LNCAP (cell line): ENCODE results near the gene GLI3.

Experiments used
- CTCF ChIP-seq: fragments of 450-650 bp; IDR thresholded peaks from 2 replicates; pipeline ENCODE4 v1.5.1; 2017; ENCODE audit warnings: mild to moderate bottlenecking

The GLI3 gene

GRCh38 chr7:41999736-42000283 is 237.2 kb downstream of the GLI3 start:
- TF ChIP-seq CTCF, result no peak

DNA sequence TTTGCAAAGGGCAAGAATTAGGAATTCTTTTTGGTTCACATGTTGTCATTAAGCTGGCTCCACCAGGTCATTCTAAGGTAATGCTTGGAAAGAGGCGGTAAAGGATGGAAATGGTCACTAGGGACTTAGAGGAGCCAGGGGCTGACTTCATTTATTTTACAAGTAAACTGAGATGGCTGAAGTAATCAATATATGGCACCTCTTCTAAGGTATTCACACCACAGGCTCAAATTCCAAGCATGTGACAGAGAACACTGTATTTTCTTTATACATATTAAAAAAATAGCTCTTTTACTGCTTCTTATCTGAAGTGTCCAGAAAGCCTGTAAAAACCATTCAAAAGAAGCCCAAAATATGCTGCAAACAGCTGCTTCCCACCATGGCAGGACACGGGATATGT is 239.0 kb downstream of the GLI3 start:
- no peak for TF ChIP-seq CTCF

DNA sequence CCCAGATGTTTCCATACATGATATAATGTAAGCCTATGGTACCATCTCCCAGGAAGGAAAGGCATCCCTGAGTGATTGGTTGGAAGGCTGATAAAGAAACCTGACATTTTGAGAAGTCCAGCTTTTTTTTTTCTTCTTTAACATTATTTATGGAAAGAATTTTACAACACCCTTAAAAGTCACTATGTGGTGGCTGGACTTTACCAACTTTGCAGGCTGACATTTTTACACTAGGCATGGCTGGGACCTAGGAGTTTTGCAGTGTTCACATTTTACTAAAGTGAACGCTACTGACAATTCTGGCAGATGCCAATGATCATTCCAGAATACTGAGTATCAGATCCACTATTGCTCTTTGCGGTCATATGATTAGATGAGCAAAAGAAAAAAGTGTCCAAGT is 239.9 kb downstream of the GLI3 start:
- no peak for TF ChIP-seq CTCF

- TF ChIP-seq CTCF, result no peak
These were observed 240.5 kb downstream of the GLI3 start for GRCh38 chr7:41996381-41997035.

GRCh38 chr7:41995632-41996271 is 241.3 kb downstream of the GLI3 start:
- TF ChIP-seq CTCF, result no peak

- TF ChIP-seq CTCF, result no peak
These were observed 242.3 kb downstream of the GLI3 start for GRCh38 chr7:41994746-41995110.

- no peak for TF ChIP-seq CTCF
These were observed 242.8 kb downstream of the GLI3 start for GRCh38 chr7:41994036-41994745.
